ENCODE data around the gene DPPA3.

DNA sequence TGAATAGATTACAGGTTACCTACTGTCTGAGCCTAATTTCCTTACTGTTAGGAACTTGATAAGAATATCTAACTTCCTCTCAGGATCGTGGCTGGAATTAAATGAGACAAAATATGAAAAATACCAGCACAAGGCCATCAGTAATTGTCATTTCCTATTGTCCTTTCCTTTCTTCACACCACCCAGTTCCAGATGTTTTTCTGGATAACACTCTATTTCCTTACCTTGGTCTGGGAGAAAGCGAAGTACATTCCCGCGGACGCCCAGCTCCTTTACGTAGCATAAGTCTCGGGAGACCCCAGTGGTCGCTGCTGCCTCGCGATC is 16.0 kb upstream of the DPPA3 start:
- TF ChIP-seq POLR2AphosphoS5 (IDR thresholded peaks at IDR 0.05; ENCODE audit: insufficient read depth in 1 of 2, low read depth in 1 of 2): no peak
- TF ChIP-seq, protein P1, sequence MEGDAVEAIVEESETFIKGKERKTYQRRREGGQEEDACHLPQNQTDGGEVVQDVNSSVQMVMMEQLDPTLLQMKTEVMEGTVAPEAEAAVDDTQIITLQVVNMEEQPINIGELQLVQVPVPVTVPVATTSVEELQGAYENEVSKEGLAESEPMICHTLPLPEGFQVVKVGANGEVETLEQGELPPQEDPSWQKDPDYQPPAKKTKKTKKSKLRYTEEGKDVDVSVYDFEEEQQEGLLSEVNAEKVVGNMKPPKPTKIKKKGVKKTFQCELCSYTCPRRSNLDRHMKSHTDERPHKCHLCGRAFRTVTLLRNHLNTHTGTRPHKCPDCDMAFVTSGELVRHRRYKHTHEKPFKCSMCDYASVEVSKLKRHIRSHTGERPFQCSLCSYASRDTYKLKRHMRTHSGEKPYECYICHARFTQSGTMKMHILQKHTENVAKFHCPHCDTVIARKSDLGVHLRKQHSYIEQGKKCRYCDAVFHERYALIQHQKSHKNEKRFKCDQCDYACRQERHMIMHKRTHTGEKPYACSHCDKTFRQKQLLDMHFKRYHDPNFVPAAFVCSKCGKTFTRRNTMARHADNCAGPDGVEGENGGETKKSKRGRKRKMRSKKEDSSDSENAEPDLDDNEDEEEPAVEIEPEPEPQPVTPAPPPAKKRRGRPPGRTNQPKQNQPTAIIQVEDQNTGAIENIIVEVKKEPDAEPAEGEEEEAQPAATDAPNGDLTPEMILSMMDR (IDR thresholded peaks at IDR 0.05): no peak
